Stimulated activated naive CD8-positive, alpha-beta T cell treated with anti-CD3 and anti-CD28 coated beads, Interleukin-15, amount 100 ng/mL, for 72 hours (primary cell): ENCODE data around the gene SLC27A2.

Source experiments
- ATAC-seq: fragments of 150-1000 bp; cut with Tn5 transposase; 2 replicates; pipeline ENCODE4 v1.10.0; 2021; ENCODE audit warnings: mild to moderate bottlenecking, moderate library complexity
- DNase-seq, 2 donors: peaks; one replicate each; pipeline ENCODE4 v3.0.0; 2021 to 2022
- H3K27ac Mint-ChIP-seq, 2 donors: one replicate each; pipeline ENCODE4 v1.8.0; 2022; ENCODE audit warnings: mild to moderate bottlenecking in 2 of 2, mixed read lengths in 2 of 2, moderate library complexity in 2 of 2
- H3K27me3 Mint-ChIP-seq: one replicate; pipeline ENCODE4 v1.8.0; 2022; ENCODE audit warnings: mixed read lengths
- H3K4me1 Mint-ChIP-seq: one replicate; pipeline ENCODE4 v1.8.0; 2022; ENCODE audit warnings: mild to moderate bottlenecking, mixed read lengths
- H3K4me3 Mint-ChIP-seq, 2 donors: one replicate each; pipeline ENCODE4 v1.8.0; 2022; ENCODE audit warnings: mild to moderate bottlenecking in 2 of 2, mixed read lengths in 2 of 2, moderate library complexity in 1 of 2
- H3K9me3 Mint-ChIP-seq, 2 donors: one replicate each; pipeline ENCODE4 v1.8.0; 2022; ENCODE audit warnings: mixed read lengths in 2 of 2

SLC27A2 gene

DNA sequence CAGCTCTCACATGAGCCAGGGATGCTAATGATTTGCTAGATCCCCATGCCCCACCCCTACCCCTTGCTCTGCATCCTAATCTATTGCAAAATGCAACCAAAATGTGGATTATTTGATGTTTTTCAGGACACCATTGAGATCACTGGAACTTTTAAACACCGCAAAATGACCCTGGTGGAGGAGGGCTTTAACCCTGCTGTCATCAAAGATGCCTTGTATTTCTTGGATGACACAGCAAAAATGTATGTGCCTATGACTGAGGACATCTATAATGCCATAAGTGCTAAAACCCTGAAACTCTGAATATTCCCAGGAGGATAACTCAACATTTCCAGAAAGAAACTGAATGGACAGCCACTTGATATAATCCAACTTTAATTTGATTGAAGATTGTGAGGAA lies 53.8 kb downstream of the SLC27A2 start:
- Mint-ChIP-seq H3K4me1 (no peaks in the 10 kb centered on the region), H3K27ac (no peak overlapping the region), H3K4me3 (no peak overlapping the region), H3K9me3 (no peaks in the 10 kb centered on the region), H3K27me3 (no peaks in the 10 kb centered on the region)
- ATAC-seq (no peak), DNase-seq (no peak)

DNA sequence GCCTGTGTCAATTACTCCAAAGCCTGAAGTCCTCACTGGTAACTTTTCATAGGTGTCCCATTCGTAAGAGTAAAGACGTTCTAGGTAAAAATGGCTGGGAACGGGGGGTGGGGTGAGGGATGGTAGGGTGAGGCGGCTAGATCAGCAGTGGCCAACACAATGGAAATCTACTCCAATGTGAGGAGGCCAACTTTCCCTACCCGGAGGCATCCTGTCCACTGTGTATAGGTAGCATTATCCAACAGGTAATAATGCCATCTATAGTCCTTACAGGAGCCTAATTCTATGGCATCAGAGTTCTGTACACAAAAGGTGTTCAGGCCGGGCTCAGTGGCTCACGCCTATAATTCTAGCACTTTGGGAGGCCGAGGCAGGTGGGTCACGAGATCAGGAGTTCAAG lies 54.4 kb downstream of the SLC27A2 start:
- no peak overlapping the region for H3K4me3 Mint-ChIP-seq
- peaks cover 6% of the 10 kb centered on the region for H3K4me1 Mint-ChIP-seq
- H3K27me3 Mint-ChIP-seq = no peaks in the 10 kb centered on the region
- H3K9me3 Mint-ChIP-seq = no peaks in the 10 kb centered on the region
- no peak overlapping the region for H3K27ac Mint-ChIP-seq
- DNase-seq = no peak
- ATAC-seq = no peak

DNA sequence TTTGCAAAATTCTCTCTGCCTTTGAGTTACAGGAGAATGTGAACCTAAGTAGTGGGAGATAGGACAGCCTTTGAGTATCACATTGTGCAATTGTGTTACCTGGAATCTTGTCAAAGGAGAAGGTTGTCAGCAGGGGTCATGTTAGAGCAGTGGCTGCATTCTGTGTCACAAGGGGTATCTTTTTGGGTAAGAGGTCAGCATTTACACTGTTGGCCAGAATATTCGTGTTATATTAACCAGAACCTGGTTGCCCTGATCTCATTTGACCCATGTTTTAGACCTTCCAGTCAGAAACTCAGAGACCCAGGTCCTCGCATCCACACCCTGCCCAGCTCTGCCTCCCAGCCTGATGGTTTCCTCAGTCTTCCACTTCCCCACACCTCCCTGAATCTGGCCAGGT lies 56.3 kb downstream of the SLC27A2 start:
- Mint-ChIP-seq H3K27me3 (no peaks in the 10 kb centered on the region), H3K27ac (peak overlapping the region in 1 of 2 donors; percentile 13), H3K4me3 (no peak overlapping the region), H3K9me3 (no peaks in the 10 kb centered on the region), H3K4me1 (peaks cover 13% of the 10 kb centered on the region)
- ATAC-seq (no peak), DNase-seq (no peak)

DNA sequence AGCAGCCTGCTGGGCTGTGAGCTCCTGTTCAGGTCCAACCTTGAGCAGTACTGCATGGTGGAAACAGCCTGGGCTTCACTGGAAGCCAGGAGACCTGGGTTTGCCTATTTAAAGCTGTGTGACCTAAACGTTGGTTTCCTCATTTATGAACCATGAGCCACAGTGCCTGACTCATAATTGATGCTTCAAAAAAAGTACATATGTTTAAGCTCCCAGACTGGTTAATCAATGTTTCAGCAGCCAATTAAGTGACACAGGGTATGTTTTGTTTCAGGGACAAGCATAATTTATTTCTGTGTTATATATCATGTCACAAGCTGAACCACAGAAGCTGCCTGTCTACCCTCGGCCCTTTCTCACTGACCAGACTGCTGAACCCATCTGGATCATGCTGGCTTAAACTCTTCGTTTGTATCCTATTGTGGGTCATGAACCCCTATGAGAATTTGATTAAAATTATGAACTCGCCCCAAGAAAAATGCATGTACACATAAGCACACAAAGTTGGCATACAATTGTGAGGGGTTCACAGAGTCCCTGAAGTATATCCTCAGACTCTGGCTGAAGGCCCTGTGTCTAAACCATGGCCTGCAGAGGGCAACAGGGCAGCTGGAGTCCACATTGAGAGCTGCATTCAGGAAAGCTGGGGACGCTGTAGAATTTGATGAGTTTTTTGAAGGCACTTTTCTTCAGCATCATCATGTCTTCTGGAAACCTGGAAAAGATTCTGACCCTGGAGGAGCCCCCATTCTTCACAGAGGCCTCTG lies 59.9 kb downstream of the SLC27A2 start:
- no peak overlapping the region for H3K4me3 Mint-ChIP-seq
- no peaks in the 10 kb centered on the region for H3K9me3 Mint-ChIP-seq
- peaks cover 22% of the 10 kb centered on the region for H3K4me1 Mint-ChIP-seq
- ATAC-seq (peak; percentile 66), DNase-seq (no peak)
- H3K27me3 Mint-ChIP-seq = no peaks in the 10 kb centered on the region
- no peak overlapping the region for H3K27ac Mint-ChIP-seq

DNA sequence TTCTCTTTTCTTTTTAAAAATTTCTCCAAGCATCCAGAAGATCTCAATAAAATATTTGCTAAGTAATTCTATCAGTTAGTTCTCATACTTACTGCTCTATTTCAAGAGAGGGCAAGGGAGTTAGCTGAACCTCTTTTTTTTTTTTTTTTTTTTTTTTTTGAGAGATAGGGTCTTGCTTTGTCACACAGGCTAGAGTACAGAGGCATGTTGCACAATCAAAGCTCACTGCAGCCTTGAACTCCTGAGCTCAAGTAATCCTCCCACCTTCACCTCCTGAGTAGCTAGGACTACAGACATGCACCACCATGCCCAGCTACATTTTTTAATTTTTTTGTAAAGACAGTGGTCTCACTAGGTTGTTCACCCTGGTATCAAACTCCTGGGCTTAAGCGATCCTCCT lies 62.2 kb downstream of the SLC27A2 start:
- ATAC-seq (no peak), DNase-seq (no peak)
- no peak overlapping the region for H3K4me3 Mint-ChIP-seq
- peaks cover 43% of the 10 kb centered on the region for H3K4me1 Mint-ChIP-seq
- H3K27me3 Mint-ChIP-seq = no peaks in the 10 kb centered on the region
- no peak overlapping the region for H3K27ac Mint-ChIP-seq
- no peaks in the 10 kb centered on the region for H3K9me3 Mint-ChIP-seq

DNA sequence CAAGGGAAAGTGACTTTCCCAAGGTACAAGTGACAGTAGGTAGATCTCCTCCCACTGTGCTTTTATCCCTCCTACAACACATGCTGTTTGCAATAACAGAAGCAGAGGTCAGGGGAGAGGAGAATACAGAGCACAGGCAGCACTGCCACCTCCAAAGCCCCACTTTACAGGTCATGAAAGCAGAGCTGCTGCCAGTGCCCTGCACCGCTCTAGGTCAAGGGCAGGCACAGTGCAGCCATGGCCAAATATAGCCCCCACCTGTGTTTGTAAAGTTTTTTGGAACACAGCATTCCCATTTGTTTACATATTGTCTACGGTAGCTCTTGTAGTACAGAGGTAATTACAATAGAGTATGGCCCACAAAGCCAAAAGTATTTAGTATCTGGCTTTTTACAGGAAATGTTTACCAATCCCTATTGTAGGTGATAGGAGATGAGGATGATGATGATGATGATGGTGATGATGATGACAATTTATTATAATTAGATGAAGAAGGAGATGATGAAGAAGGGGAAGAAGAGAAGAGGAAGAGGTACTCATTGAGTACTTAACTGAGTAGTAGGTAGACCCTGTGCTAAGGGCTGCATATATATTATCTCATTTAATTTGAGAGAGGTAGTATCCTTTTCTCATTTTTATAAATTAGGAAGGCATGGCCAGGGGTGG lies 63.1 kb downstream of the SLC27A2 start:
- ATAC-seq (no peak), DNase-seq (no peak)
- Mint-ChIP-seq H3K27ac (no peak overlapping the region), H3K4me3 (no peak overlapping the region), H3K27me3 (no peaks in the 10 kb centered on the region), H3K4me1 (peaks cover 52% of the 10 kb centered on the region), H3K9me3 (no peaks in the 10 kb centered on the region)

DNA sequence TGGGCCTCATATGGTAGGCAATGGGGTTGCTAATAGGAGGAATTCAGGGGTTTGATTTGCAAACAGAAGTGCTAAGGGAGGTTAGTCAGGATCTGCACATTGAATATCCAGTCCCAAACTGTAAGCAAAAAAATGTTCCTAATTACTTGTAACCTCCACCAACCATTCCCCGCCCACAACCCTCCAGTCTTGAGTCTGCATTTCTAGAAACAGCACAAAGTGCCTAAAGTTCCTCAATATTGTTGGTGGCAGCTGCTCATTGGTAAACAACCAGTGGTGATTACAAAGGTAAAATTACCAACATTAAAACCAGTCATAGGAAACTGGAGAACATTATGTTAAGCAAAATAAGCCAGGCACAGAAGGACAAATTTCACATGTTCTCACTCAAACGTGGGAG lies 64.6 kb downstream of the SLC27A2 start:
- Mint-ChIP-seq H3K27ac (peak overlapping the region in 1 of 2 donors; percentile 64), H3K4me1 (peaks cover 54% of the 10 kb centered on the region), H3K9me3 (no peaks in the 10 kb centered on the region), H3K4me3 (peak overlapping the region in 1 of 2 donors; percentile 24), H3K27me3 (peaks cover 4% of the 10 kb centered on the region)
- ATAC-seq (no peak), DNase-seq (no peak)

DNA sequence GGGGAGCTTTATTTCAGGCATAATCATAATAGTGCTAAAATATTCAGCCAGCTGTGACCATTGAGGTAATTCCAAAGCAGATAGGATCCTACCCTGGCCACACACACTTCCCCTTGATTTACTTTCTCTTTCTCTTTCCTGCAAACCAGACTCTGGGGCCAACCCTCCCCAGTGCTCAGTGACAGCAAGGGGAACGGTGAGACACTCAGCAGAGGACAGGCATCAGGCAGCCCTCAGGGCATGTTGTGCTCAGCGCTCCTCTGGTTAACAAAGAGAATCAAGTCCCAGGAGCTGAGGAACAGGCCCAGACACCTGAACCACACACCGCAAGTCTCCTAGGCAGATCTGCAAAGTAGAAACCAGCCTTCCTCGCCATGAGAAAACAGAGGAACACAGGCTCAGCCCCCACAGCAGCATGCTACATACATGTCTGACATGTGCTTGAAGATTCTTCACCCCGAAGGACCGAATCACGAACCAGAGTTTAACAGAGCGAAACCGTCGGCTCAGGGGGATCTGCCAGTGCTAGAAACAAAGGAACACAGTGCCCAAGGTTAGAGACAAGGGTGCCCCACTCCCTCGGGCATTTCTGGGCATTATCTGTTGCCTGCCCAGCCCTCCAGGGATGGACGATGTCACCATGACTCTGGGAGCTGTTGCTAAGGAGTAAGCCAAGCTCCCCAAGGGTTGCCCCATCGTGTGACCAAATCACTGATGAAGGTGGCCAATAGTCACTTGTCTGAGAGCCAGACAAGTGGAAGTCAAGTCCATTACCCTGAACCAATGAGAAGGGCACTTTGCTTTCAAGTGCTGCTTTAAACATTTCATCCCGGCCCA lies 66.0 kb downstream of the SLC27A2 start:
- DNase-seq (peak; percentile 49 to 71), ATAC-seq (peak; percentile 97)
- no peaks in the 10 kb centered on the region for H3K9me3 Mint-ChIP-seq
- peak overlapping the region; percentile 72 to 89 for H3K4me3 Mint-ChIP-seq
- peak overlapping the region; percentile 98 to 99 for H3K27ac Mint-ChIP-seq
- peaks cover 57% of the 10 kb centered on the region for H3K4me1 Mint-ChIP-seq
- peaks cover 6% of the 10 kb centered on the region for H3K27me3 Mint-ChIP-seq

DNA sequence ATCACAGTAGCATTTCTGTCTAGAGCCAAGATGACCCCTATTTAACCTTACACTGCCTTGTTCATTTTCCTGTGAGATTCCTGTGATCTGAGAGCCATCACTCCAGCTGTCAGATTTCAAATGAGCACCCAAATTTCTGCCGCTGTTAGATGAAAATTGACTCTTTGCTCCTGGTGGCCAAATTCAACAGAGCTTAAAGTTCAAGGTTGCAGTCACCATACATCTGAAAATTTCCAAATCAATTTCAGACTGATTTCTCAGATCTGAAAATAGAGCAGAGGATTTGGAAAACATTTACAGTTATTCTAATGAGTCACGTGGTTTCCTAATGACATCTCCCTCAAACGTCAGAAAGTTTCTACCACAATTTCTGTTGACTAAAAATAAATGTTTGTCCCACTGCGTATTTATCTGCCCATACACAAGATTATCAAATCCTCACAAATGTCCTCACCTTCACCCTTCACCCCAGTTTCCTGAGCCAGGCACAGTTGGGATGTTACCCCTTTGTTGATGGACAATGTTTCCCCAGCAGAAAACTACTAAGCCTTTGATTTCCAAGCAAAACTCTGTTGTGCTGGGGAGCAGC lies 67.1 kb downstream of the SLC27A2 start:
- H3K27ac Mint-ChIP-seq = peak overlapping the region; percentile 44 to 99
- H3K4me3 Mint-ChIP-seq = peak overlapping the region; percentile 72 to 89
- H3K27me3 Mint-ChIP-seq = peaks cover 6% of the 10 kb centered on the region
- ATAC-seq = peak; percentile 36
- no peaks in the 10 kb centered on the region for H3K9me3 Mint-ChIP-seq
- H3K4me1 Mint-ChIP-seq = peaks cover 60% of the 10 kb centered on the region
- no peak for DNase-seq

DNA sequence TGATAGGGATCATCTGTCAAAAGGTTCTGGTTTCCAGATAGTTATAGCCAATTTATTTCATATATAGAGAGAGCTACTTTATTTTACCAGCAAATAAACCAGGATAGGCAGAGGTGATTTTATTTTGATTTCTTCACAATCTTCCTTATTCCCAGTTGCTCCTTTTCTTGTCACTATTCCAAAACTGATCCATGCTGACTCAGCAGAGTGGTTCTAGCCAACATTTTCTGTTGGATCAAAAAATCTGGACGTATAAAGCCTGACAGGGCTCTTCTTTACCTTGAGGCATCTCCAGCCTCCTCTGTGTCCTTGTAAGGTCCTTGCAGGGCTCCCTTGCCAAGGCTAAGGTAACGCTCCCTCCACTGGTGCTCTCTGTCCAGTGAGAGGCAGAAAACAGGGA lies 67.7 kb downstream of the SLC27A2 start:
- ATAC-seq = no peak
- no peak overlapping the region for H3K4me3 Mint-ChIP-seq
- H3K27ac Mint-ChIP-seq = no peak overlapping the region

DNA sequence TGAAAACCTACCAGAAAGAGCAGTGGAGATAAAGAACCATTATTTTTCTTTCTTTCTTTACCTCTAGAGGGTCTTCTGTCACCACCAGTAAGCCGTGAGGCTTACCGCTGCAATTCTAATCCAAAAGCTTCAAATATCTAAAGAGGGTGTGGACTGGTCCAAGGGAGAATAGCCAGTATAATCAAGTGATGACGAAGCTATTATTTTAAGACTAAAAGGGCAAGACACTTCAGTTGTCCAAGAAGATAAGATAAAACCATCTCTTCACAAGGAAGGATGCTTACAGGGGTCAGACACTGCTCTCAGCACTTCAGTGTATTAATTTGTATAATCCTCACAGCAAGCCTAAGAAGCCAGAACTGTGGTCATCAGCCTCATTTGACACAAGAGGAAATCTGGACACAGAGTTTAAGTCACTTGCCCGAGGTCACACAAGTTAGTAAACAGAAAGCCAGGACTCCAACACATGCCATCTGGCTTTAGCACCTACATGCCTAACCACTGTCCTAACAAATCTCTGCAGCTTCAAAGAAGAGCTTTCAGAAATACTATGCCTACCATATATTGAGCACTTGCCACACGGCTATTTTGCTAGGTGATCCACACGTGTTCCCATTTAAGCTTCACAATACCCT lies 68.9 kb downstream of the SLC27A2 start:
- ATAC-seq (no peak), DNase-seq (no peak)
- Mint-ChIP-seq H3K27me3 (peaks cover 6% of the 10 kb centered on the region), H3K9me3 (no peaks in the 10 kb centered on the region), H3K4me3 (no peak overlapping the region), H3K27ac (no peak overlapping the region), H3K4me1 (peaks cover 60% of the 10 kb centered on the region)

More for the DNA sequence above, 67.7 kb downstream of the SLC27A2 start:
- H3K4me1 Mint-ChIP-seq = peaks cover 60% of the 10 kb centered on the region
- peaks cover 6% of the 10 kb centered on the region for H3K27me3 Mint-ChIP-seq
- no peak for DNase-seq
- no peaks in the 10 kb centered on the region for H3K9me3 Mint-ChIP-seq

DNA sequence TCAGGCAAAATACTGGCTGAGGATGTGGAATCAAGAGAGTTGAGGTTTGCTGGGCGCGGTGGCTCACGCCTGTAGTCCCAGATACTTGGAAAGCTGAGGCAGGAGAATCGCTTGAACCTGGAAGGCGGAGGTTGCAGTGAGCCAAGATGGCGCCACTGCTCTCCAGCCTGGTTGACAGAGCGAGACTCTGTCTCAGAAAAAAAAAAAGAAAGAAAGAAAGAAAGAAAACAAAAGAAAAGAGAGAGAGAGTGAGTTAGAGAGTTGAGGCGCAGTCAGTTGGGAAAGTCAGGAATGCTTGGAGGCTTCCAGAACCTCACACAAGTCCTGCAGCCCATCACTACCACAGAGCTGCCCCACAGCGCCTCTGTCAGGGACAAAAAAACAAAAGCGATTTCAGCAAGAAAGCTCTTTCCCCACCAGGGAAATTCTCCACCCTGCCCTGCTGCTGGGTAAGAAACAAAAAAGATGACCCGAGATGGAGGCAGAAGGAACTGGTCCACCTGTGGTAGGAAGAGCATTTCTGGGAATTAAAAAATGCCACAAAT lies 69.7 kb downstream of the SLC27A2 start:
- ATAC-seq (no peak), DNase-seq (no peak)
- H3K4me1 Mint-ChIP-seq = peaks cover 52% of the 10 kb centered on the region
- no peaks in the 10 kb centered on the region for H3K9me3 Mint-ChIP-seq
- H3K27me3 Mint-ChIP-seq = peaks cover 6% of the 10 kb centered on the region
- H3K4me3 Mint-ChIP-seq = no peak overlapping the region
- H3K27ac Mint-ChIP-seq = no peak overlapping the region

DNA sequence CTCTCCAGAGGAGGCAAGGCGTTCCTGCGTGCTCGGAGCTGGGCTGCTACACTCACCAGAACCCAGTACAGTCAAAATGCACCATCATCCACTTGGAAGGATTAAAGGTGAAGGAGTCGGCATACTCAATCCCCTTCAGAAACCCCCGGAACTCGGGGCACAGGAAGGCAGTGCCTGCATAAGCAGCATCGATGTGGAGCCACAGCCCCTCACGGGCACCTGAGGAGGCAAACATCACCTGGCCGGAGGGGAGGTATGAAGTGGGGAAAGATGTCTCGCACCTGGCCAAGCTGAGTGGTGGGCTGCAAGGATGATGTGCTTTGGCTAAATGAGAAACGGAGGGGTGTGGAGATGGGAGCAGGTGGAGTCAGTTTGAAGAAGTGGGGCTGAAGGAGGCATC lies 70.6 kb downstream of the SLC27A2 start:
- Mint-ChIP-seq H3K4me3 (no peak overlapping the region), H3K27ac (peak overlapping the region in 1 of 2 donors; percentile 61), H3K9me3 (no peaks in the 10 kb centered on the region), H3K4me1 (peaks cover 53% of the 10 kb centered on the region), H3K27me3 (peaks cover 6% of the 10 kb centered on the region)
- DNase-seq (no peak), ATAC-seq (no peak)

DNA sequence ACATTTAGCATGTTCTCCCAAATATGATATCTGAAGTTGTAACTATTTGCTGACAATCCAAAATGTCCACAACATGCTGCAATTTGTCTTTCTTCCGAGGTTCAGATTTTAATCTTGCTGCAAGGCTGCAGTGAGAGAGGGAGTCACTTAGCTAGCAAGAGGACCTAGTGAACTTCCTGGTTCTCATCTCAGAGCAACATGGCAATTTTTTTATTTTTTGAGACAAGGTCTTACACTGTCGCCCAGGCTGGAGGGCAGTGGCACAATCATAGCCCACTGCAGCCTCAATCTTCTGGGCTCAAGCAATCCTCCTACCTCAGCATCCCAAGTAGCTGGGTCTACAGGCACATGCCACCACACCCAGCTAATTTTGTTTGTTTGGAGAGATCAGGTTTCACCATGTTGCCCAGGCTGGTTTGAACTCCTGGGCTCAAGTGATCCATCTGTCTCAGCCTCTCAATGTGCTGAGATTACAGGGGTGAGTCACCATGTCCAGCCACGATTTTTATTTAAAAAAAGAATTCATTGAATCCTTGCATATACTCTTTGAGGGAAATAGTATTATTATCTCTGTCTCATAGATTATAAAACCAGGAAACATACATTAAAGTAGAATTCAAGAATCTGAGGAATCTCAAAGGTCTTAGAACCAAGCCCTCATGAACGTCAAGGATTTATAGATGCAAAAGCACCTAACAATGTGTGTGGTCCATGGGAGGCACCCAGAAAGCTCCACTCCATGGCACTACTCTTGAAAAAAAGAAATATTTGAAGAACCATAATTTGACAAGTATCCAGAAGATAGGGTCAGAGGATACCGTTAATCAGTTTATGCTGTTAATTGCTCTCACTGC lies 74.4 kb downstream of the SLC27A2 start:
- H3K27ac Mint-ChIP-seq = no peak overlapping the region
- peaks cover 59% of the 10 kb centered on the region for H3K4me1 Mint-ChIP-seq
- H3K9me3 Mint-ChIP-seq = no peaks in the 10 kb centered on the region
- H3K27me3 Mint-ChIP-seq = peaks cover 4% of the 10 kb centered on the region
- DNase-seq (no peak), ATAC-seq (no peak)
- H3K4me3 Mint-ChIP-seq = no peak overlapping the region
